GM23338 (cell line): Measurements from ENCODE around the gene MMP25. TPM values are rescaled to one million over a fixed set of nuclear protein-coding genes. Genes with fewer than 3 reads are reported as not detected.

ENCODE experiments used
- ATAC-seq: fragments of 200-7000 bp; cut with Tn5 transposase; 3 replicates; pipeline ENCODE4 v1.9.1; 2020
- DNase-seq: peaks from one replicate; pipeline ENCODE4 v3.0.0-alpha.2; 2015; ENCODE audit warnings: low spot score
- H2AFZ ChIP-seq: fragments of 200-600 bp; sonication (generic); 2 replicates; pipeline ENCODE4 v1.8.0; 2016; ENCODE audit warnings: antibody characterized with exemption, mild to moderate bottlenecking, moderate library complexity
- H3F3A ChIP-seq: fragments of 200-600 bp; sonication (generic); replicated peaks from 2 replicates; pipeline ENCODE4 v1.8.0; 2017; ENCODE audit warnings: antibody characterized with exemption, mixed run types, low read depth
- H3K27ac ChIP-seq: fragments of 200-600 bp; sonication (generic); 2 replicates; pipeline ENCODE4 v1.6.1; 2016; ENCODE audit warnings: low read depth
- H3K27me3 ChIP-seq: fragments of 200-600 bp; sonication (generic); 2 replicates; pipeline ENCODE4 v1.8.0; 2016; ENCODE audit warnings: mild to moderate bottlenecking, mixed run types, moderate library complexity; ENCODE audit not compliant: insufficient read depth
- H3K36me3 ChIP-seq: fragments of 200-600 bp; sonication (generic); 2 replicates; pipeline ENCODE4 v1.8.0; 2016; ENCODE audit warnings: mild to moderate bottlenecking; ENCODE audit not compliant: insufficient read depth
- H3K4me1 ChIP-seq: fragments of 200-600 bp; sonication (generic); 2 replicates; pipeline ENCODE4 v1.8.0; 2016; ENCODE audit warnings: mild to moderate bottlenecking, moderate library complexity; ENCODE audit not compliant: insufficient read depth
- H3K4me2 ChIP-seq: fragments of 200-600 bp; sonication (generic); 2 replicates; pipeline ENCODE4 v1.7.1; 2017; ENCODE audit warnings: mixed run types
- H3K4me3 ChIP-seq: fragments of 200-600 bp; sonication (generic); 2 replicates; pipeline ENCODE4 v1.6.1; 2016; ENCODE audit warnings: mixed run types
- H3K79me2 ChIP-seq: fragments of 200-600 bp; sonication (generic); replicated peaks from 2 replicates; pipeline ENCODE4 v1.8.0; 2017; ENCODE audit warnings: mild to moderate bottlenecking; ENCODE audit not compliant: insufficient read depth
- H3K9me2 ChIP-seq: fragments of 200-600 bp; sonication (generic); 2 replicates; pipeline ENCODE4 v1.8.0; 2017; ENCODE audit not compliant: insufficient read depth
- H4K20me1 ChIP-seq: fragments of 200-600 bp; sonication (generic); replicated peaks from 2 replicates; pipeline ENCODE4 v1.8.0; 2017; ENCODE audit warnings: mild to moderate bottlenecking; ENCODE audit not compliant: insufficient read depth
- H3K27ac Mint-ChIP-seq: 2 replicates; pipeline ENCODE4 v1.8.0; 2020; ENCODE audit warnings: inconsistent platforms, mild to moderate bottlenecking, moderate library complexity, mixed read lengths
- H3K27me3 Mint-ChIP-seq: 3 replicates; pipeline ENCODE4 v1.8.0; 2022; ENCODE audit warnings: low read depth, mild to moderate bottlenecking, moderate library complexity, mixed read lengths, inconsistent platforms; ENCODE audit not compliant: insufficient read depth, poor library complexity
- H3K36me3 Mint-ChIP-seq: 3 replicates; pipeline ENCODE4 v1.8.0; 2021; ENCODE audit warnings: low read depth, mild to moderate bottlenecking, inconsistent platforms, moderate library complexity, mixed read lengths
- H3K4me1 Mint-ChIP-seq: 3 replicates; pipeline ENCODE4 v1.8.0; 2020; ENCODE audit warnings: mild to moderate bottlenecking, inconsistent platforms, mixed read lengths
- H3K4me3 Mint-ChIP-seq: 3 replicates; pipeline ENCODE4 v1.8.0; 2021; ENCODE audit warnings: moderate library complexity, mild to moderate bottlenecking, inconsistent platforms, mixed read lengths
- H3K9me3 Mint-ChIP-seq: 3 replicates; pipeline ENCODE4 v1.8.0; 2020; ENCODE audit warnings: moderate library complexity, mild to moderate bottlenecking, inconsistent platforms, mixed read lengths
- CREB1 ChIP-seq: fragments of 250-450 bp; sonication (Bioruptor Pico); IDR thresholded peaks from 2 replicates; pipeline ENCODE4 v1.5.0; 2020; ENCODE audit warnings: low read depth, mild to moderate bottlenecking, moderate library complexity
- CTCF ChIP-seq, 2 experiments: fragments of 200-600 bp in 1 of 2; sonication (generic) in 1 of 2; conservative IDR thresholded peaks; 2 replicates each; pipeline versions ENCODE4 v1.5.1 to v1.6.1; 2016 to 2017; ENCODE audit warnings: antibody characterized with exemption in 2 of 2, low read depth in 2 of 2, mild to moderate bottlenecking in 2 of 2, moderate library complexity in 1 of 2
- EZH2 ChIP-seq: fragments of 200-600 bp; sonication (generic); IDR thresholded peaks from one replicate; pipeline ENCODE4 v1.8.0; 2017; ENCODE audit warnings: antibody characterized with exemption, mild to moderate bottlenecking, low read depth; ENCODE audit not compliant: unreplicated experiment
- JUNB ChIP-seq: IDR thresholded peaks from one replicate; pipeline ENCODE4 v1.6.1; 2016; ENCODE audit warnings: antibody characterized with exemption; ENCODE audit not compliant: unreplicated experiment
- NANOG ChIP-seq: IDR thresholded peaks from 2 replicates; pipeline ENCODE4 v1.6.1; 2016; ENCODE audit warnings: antibody characterized with exemption, borderline replicate concordance
- POLR2AphosphoS5 ChIP-seq: IDR thresholded peaks from 2 replicates; pipeline ENCODE4 v1.6.1; 2016; ENCODE audit warnings: antibody characterized with exemption, low read depth
- ZNF331 ChIP-seq: fragments of 250-450 bp; sonication (Bioruptor Pico); IDR thresholded peaks from 2 replicates; pipeline ENCODE4 v1.5.0; 2020; ENCODE audit warnings: low read depth, mild to moderate bottlenecking, moderate library complexity
- ZNF462 ChIP-seq: fragments of 250-450 bp; sonication (Bioruptor Pico); IDR thresholded peaks from 2 replicates; pipeline ENCODE4 v1.5.0; 2020; ENCODE audit warnings: mild to moderate bottlenecking, moderate library complexity
- polyA plus RNA-seq: library from polyadenylated mRNA; unstranded; fragments of >200 nt; fragmentation: Nextera tagmentation; extraction: Ambion mirVana; gene quantifications from 2 replicates; pipeline ENCODE4 v1.2.1, GENCODE V29; 2016
- total RNA-seq: library from RNA; depleted of rRNA; stranded (reverse); fragments of >200 nt; shearing (Covaris generic); gene quantifications from 2 replicates; pipeline ENCODE4 v1.2.3, GENCODE V29; 2014

Gene MMP25
- total and polyA plus RNA-seq, 2 experiments from 2014 or later: 7.7 to 15.9 TPM

- H4K20me1 ChIP-seq: peaks cover 8% of the 10 kb centered on the region
- no peak overlapping the region for H2AFZ ChIP-seq
- H3K9me2 ChIP-seq: no peaks in the 10 kb centered on the region
- H3K4me1 ChIP-seq: peaks cover 84% of the 10 kb centered on the region
- no peaks in the 10 kb centered on the region for H3K9me3 Mint-ChIP-seq
- peaks cover 11% of the 10 kb centered on the region for H3K27me3 ChIP-seq
- no peaks in the 10 kb centered on the region; the same call in 1 of the 2 replicates for H3K79me2 ChIP-seq
- ATAC-seq (no peak), DNase-seq (no peak)
- H3K36me3 ChIP-seq: no peaks in the 10 kb centered on the region
- H3K27me3 Mint-ChIP-seq: peaks cover 55% of the 10 kb centered on the region
- peaks cover 74% of the 10 kb centered on the region for H3K4me1 Mint-ChIP-seq
- peaks cover 58% of the 10 kb centered on the region for H3F3A ChIP-seq
- TF ChIP-seq CREB1 (CRISPR knock-in tag) (no peak), POLR2AphosphoS5 (no peak), CTCF (conservative IDR thresholded peaks at IDR 0.05; ENCODE audit: low read depth in 2 of 2) (no peak), EZH2 (no peak), NANOG (no peak), ZNF462 (CRISPR knock-in tag) (no peak), ZNF331 (CRISPR knock-in tag) (no peak), JUNB (no peak)
- H3K4me2 ChIP-seq: peak overlapping the region; percentile 88
- peak overlapping the region; percentile 55; the same call in 1 of the 2 replicates for H3K4me3 ChIP-seq
- peak overlapping the region; percentile 85; the same call in 1 of the 2 replicates for H3K27ac Mint-ChIP-seq
- H3K4me3 Mint-ChIP-seq: peak overlapping the region; percentile 82; the same call in 1 of the 3 replicates
- H3K27ac ChIP-seq: peak overlapping the region; percentile 100
- peaks cover 26% of the 10 kb centered on the region for H3K36me3 Mint-ChIP-seq
Observed at GRCh38 chr16:3010510-3010909, 35.9 kb upstream of the MMP25 start.
